GM18505 (cell line): ENCODE measurements around the gene HORMAD2.

Experiments used
- ATAC-seq: cut with Tn5 transposase; IDR thresholded peaks from one replicate; pipeline ENCODE4 v1.9.1; 2021; ENCODE audit not compliant: unreplicated experiment
- POLR2A ChIP-seq: IDR thresholded peaks from 4 replicates; pipeline ENCODE4 v1.6.1; 2011; ENCODE audit warnings: borderline replicate concordance; ENCODE audit not compliant: insufficient read depth, insufficient read length; ENCODE audit errors: extremely low read depth

HORMAD2 gene

GRCh38 chr22:30181459-30182349 lies 101.4 kb downstream of the HORMAD2 start:
- no peak for ATAC-seq
- no peak for TF ChIP-seq POLR2A

- no peak for ATAC-seq
- TF ChIP-seq POLR2A: no peak
Measured at GRCh38 chr22:30182350-30182745, 102.1 kb downstream of the HORMAD2 start.

GRCh38 chr22:30182815-30183214 lies 102.6 kb downstream of the HORMAD2 start:
- no peak for TF ChIP-seq POLR2A
- ATAC-seq: no peak

GRCh38 chr22:30183271-30183670 lies 103.0 kb downstream of the HORMAD2 start:
- TF ChIP-seq POLR2A: no peak
- no peak for ATAC-seq

- TF ChIP-seq POLR2A: no peak
- ATAC-seq: no peak
Measured at GRCh38 chr22:30183861-30184278, 103.6 kb downstream of the HORMAD2 start.

- no peak for TF ChIP-seq POLR2A
- no peak for ATAC-seq
Measured at GRCh38 chr22:30185129-30185528, 104.9 kb downstream of the HORMAD2 start.

- no peak for ATAC-seq
Measured at GRCh38 chr22:30185549-30185948, 105.3 kb downstream of the HORMAD2 start.

GRCh38 chr22:30186041-30186440 lies 105.8 kb downstream of the HORMAD2 start:
- no peak for ATAC-seq
- no peak for TF ChIP-seq POLR2A

More at GRCh38 chr22:30185549-30185948, 105.3 kb downstream of the HORMAD2 start:
- no peak for TF ChIP-seq POLR2A

- TF ChIP-seq POLR2A: no peak
- ATAC-seq: no peak
Measured at GRCh38 chr22:30186510-30186909, 106.2 kb downstream of the HORMAD2 start.

GRCh38 chr22:30187094-30187493 lies 106.8 kb downstream of the HORMAD2 start:
- TF ChIP-seq POLR2A: no peak
- ATAC-seq: no peak

- no peak for ATAC-seq
- no peak for TF ChIP-seq POLR2A
Measured at GRCh38 chr22:30187529-30188407, 107.5 kb downstream of the HORMAD2 start.

GRCh38 chr22:30188911-30189310 lies 108.6 kb downstream of the HORMAD2 start:
- ATAC-seq: no peak
- TF ChIP-seq POLR2A: no peak

- ATAC-seq: no peak
- no peak for TF ChIP-seq POLR2A
Measured at GRCh38 chr22:30190574-30190973, 110.3 kb downstream of the HORMAD2 start.
